CD14-positive monocyte (primary cell): Measurements from ENCODE around the gene ITPR1. TPM values are rescaled to one million over a fixed set of nuclear protein-coding genes. Genes with fewer than 3 reads are reported as not detected.

ENCODE experiments used
- DNase-seq, 3 donors: peaks; one replicate each; pipeline ENCODE4 v3.0.0-alpha.2; 2011 to 2022
- H2AFZ ChIP-seq: 2 replicates; pipeline ENCODE4 v1.6.0; 2012; ENCODE audit warnings: mild to moderate bottlenecking, low read depth, low read length, inconsistent platforms; ENCODE audit not compliant: insufficient read depth, poor library complexity, severe bottlenecking
- H3K27ac ChIP-seq, 2 donors: 1 replicate in 1 of 2; 2 replicates in 1 of 2; pipeline ENCODE4 v1.5.1; 2012 to 2013; ENCODE audit warnings: low read length in 2 of 2, control low read depth in 1 of 2, inconsistent platforms in 1 of 2, low read depth in 1 of 2, mild to moderate bottlenecking in 1 of 2
- H3K27me3 ChIP-seq, 2 donors: one replicate each; pipeline versions ENCODE4 v1.6.0 to v1.6.1; 2011 to 2013; ENCODE audit warnings: low read length in 2 of 2; ENCODE audit not compliant: control insufficient read depth in 2 of 2, insufficient read depth in 2 of 2
- H3K36me3 ChIP-seq, 2 donors: replicated peaks in 1 of 2; 1 replicate in 1 of 2; 2 replicates in 1 of 2; pipeline versions ENCODE4 v1.5.1 to v1.6.1; 2012 to 2013; ENCODE audit warnings: low read length in 2 of 2, control low read depth in 1 of 2, inconsistent platforms in 1 of 2, mild to moderate bottlenecking in 1 of 2; ENCODE audit not compliant: insufficient read depth in 2 of 2, control insufficient read depth in 1 of 2
- H3K4me1 ChIP-seq, 2 donors: 1 replicate in 1 of 2; 2 replicates in 1 of 2; pipeline versions ENCODE4 v1.5.1 to v1.6.1; 2012 to 2013; ENCODE audit warnings: low read length in 2 of 2, control low read depth in 1 of 2, inconsistent platforms in 1 of 2, mild to moderate bottlenecking in 1 of 2, moderate library complexity in 1 of 2; ENCODE audit not compliant: insufficient read depth in 2 of 2, control insufficient read depth in 1 of 2
- H3K4me2 ChIP-seq: replicated peaks from 2 replicates; pipeline ENCODE3; 2012; ENCODE audit warnings: low read length, moderate library complexity, mild to moderate bottlenecking; ENCODE audit not compliant: poor library complexity, severe bottlenecking; ENCODE audit errors: extremely low read depth
- H3K4me3 ChIP-seq, 3 experiments: fragments of 200-600 bp in 1 of 3; sonication (generic) in 1 of 3; replicated peaks in 1 of 3; 1 replicate in 2 of 3; 2 replicates in 1 of 3; pipeline ENCODE4 v1.5.1; 2011 to 2013; ENCODE audit warnings: low read length in 3 of 3, mild to moderate bottlenecking in 3 of 3, control low read depth in 2 of 3, low read depth in 2 of 3, inconsistent platforms in 1 of 3, moderate library complexity in 1 of 3
- H3K79me2 ChIP-seq: 2 replicates; pipeline ENCODE4 v1.6.0; 2012; ENCODE audit warnings: mild to moderate bottlenecking, control low read depth, inconsistent platforms, low read length, moderate library complexity; ENCODE audit not compliant: insufficient read depth
- H3K9ac ChIP-seq: 2 replicates; pipeline ENCODE4 v1.6.0; 2017; ENCODE audit warnings: low read length, mild to moderate bottlenecking; ENCODE audit not compliant: insufficient read depth, poor library complexity, severe bottlenecking
- H3K9me3 ChIP-seq, 2 donors: replicated peaks in 1 of 2; 1 replicate in 1 of 2; 2 replicates in 1 of 2; pipeline versions ENCODE4 v1.5.1 to v1.6.1; 2012 to 2013; ENCODE audit warnings: low read length in 2 of 2, control low read depth in 1 of 2; ENCODE audit not compliant: control insufficient read depth in 1 of 2, insufficient read depth in 1 of 2
- H4K20me1 ChIP-seq: 2 replicates; pipeline ENCODE4 v1.6.0; 2012; ENCODE audit warnings: mild to moderate bottlenecking, low read length, control low read depth, moderate library complexity; ENCODE audit not compliant: insufficient read depth
- H3K27ac Mint-ChIP-seq, 7 donors: one replicate each; pipeline ENCODE4 v1.8.0; 2020; ENCODE audit warnings: mild to moderate bottlenecking in 7 of 7, mixed read lengths in 7 of 7, moderate library complexity in 6 of 7, inconsistent platforms in 2 of 7
- H3K27me3 Mint-ChIP-seq, 3 donors: one replicate each; pipeline ENCODE4 v1.8.0; 2021 to 2022; ENCODE audit warnings: low read depth in 3 of 3, mild to moderate bottlenecking in 3 of 3, mixed read lengths in 3 of 3, moderate library complexity in 3 of 3, inconsistent platforms in 1 of 3
- H3K36me3 Mint-ChIP-seq, 2 donors: one replicate each; pipeline ENCODE4 v1.8.0; 2020; ENCODE audit warnings: mixed read lengths in 2 of 2, inconsistent platforms in 1 of 2, mild to moderate bottlenecking in 1 of 2
- H3K4me1 Mint-ChIP-seq: one replicate; pipeline ENCODE4 v1.8.0; 2020; ENCODE audit warnings: mild to moderate bottlenecking, mixed read lengths
- H3K4me3 Mint-ChIP-seq, 2 donors: one replicate each; pipeline ENCODE4 v1.8.0; 2020; ENCODE audit warnings: mild to moderate bottlenecking in 2 of 2, mixed read lengths in 2 of 2, moderate library complexity in 1 of 2
- H3K9me3 Mint-ChIP-seq, 7 donors: one replicate each; pipeline ENCODE4 v1.8.0; 2020 to 2022; ENCODE audit warnings: mixed read lengths in 7 of 7, mild to moderate bottlenecking in 6 of 7, moderate library complexity in 6 of 7, inconsistent platforms in 2 of 7
- WGBS: methylation state at CpG from one replicate; pipeline ENCODE4 v1.1.5; 2013; ENCODE audit warnings: missing lambda C conversion rate; ENCODE audit not compliant: insufficient coverage; 5-methylcytosine and 5-hydroxymethylcytosine counted together
- intact Hi-C, 2 donors: fragments of 100-400 bp; cut with micrococcal nuclease; formaldehyde crosslinking; loops; one replicate each; pipeline versions ENCODE4 v1.15.0 to v1.15.1; 2023
- polyA plus RNA-seq, 3 donors: library from polyadenylated mRNA; depleted of rRNA in 1 of 3; unstranded in 2 of 3; stranded (reverse) in 1 of 3; fragments of 300-500 nt in 2 of 3; fragments of >200 nt in 1 of 3; fragmentation: Illumina TruSeq in 2 of 3; gene quantifications; 1 replicate in 2 of 3; 2 replicates in 1 of 3; pipeline ENCODE4 v1.2.3, GENCODE V29; 2012 to 2021
- TF ChIP-seq, protein P1 (sequence below): fragments of 200-600 bp; IDR thresholded peaks from one replicate; pipeline ENCODE4 v1.8.0; 2022; ENCODE audit warnings: antibody characterized with exemption, mild to moderate bottlenecking

The ITPR1 gene
- polyA plus RNA-seq, 3 donors, result 3.2 to 21.1 (median 7.1) TPM

DNA sequence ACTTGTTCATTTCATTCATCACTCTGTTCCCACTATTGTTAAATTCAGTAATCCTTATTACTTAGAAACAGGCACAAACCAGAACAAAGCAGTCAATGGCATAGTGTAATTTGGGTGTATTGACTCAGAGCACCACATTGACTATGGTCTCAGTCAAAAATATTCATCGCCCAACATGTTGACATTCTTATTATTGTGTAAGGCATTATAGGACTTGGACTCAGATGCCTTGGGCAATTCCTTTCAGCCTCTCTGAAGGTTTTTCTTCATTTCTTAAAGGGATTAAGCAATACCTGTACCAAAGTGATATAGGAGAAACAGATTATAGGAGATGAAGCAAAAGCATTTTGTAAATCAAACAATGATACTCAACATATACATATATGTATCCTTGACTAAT lies 371.4 kb downstream of the ITPR1 start:
- no peak overlapping the region for H3K4me3 ChIP-seq
- Mint-ChIP-seq H3K9me3 (peaks cover 0 to 17% (median 14%) of the 10 kb centered on the region in 7 donors), H3K36me3 (peaks cover 0 to 3% of the 10 kb centered on the region in 2 donors), H3K27ac (peak overlapping the region in 5 of 7 donors; percentile 27 to 72 (median 61)), H3K4me1 (peaks cover 33% of the 10 kb centered on the region), H3K4me3 (no peak overlapping the region), H3K27me3 (peaks cover 0 to 2% (median 0%) of the 10 kb centered on the region in 3 donors)
- WGBS, result no CpG with 5 or more reads among the region's 1 CpG
- TF ChIP-seq, protein P1, sequence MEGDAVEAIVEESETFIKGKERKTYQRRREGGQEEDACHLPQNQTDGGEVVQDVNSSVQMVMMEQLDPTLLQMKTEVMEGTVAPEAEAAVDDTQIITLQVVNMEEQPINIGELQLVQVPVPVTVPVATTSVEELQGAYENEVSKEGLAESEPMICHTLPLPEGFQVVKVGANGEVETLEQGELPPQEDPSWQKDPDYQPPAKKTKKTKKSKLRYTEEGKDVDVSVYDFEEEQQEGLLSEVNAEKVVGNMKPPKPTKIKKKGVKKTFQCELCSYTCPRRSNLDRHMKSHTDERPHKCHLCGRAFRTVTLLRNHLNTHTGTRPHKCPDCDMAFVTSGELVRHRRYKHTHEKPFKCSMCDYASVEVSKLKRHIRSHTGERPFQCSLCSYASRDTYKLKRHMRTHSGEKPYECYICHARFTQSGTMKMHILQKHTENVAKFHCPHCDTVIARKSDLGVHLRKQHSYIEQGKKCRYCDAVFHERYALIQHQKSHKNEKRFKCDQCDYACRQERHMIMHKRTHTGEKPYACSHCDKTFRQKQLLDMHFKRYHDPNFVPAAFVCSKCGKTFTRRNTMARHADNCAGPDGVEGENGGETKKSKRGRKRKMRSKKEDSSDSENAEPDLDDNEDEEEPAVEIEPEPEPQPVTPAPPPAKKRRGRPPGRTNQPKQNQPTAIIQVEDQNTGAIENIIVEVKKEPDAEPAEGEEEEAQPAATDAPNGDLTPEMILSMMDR, result no peak
- H3K4me1 ChIP-seq, result peaks cover 19 to 32% of the 10 kb centered on the region in 2 donors
- intact Hi-C loops, result no loop called here
- no peaks in the 10 kb centered on the region for H4K20me1 ChIP-seq
- DNase-seq, result peak; percentile 36 to 92 (median 65)
- no peaks in the 10 kb centered on the region for H3K79me2 ChIP-seq
- no peaks in the 10 kb centered on the region for H3K36me3 ChIP-seq
- H3K9me3 ChIP-seq, result peaks cover 8 to 10% of the 10 kb centered on the region in 2 donors
- no peaks in the 10 kb centered on the region for H3K27me3 ChIP-seq
- no peak overlapping the region for H3K4me2 ChIP-seq
- no peak overlapping the region for H2AFZ ChIP-seq
- no peak overlapping the region for H3K27ac ChIP-seq
- H3K9ac ChIP-seq, result no peak overlapping the region

DNA sequence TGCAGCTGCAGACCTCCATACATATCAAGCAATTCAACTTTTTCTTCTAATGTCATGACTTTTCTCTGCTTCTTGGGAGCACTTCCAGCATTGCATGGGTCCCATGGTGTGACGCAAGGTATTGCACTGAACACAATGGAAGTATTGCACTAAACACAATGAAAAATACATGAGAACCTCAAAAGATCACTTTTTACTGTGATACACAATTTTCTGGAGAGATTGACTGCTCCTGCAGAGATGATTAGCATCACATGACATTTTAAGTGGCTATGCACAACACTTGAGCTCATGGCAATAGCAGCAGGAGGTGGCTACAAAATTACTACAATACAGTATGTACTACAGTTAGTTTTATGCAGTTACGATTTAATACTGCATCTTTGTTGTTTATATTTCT lies 372.6 kb downstream of the ITPR1 start:
- Histone ChIP-seq H3K4me1 (peaks cover 19 to 33% of the 10 kb centered on the region in 2 donors), H3K79me2 (no peaks in the 10 kb centered on the region), H2AFZ (no peak overlapping the region), H3K27ac (no peak overlapping the region), H3K27me3 (no peaks in the 10 kb centered on the region), H3K4me2 (no peak overlapping the region), H3K36me3 (no peaks in the 10 kb centered on the region), H4K20me1 (no peaks in the 10 kb centered on the region), H3K4me3 (no peak overlapping the region), H3K9ac (no peak overlapping the region), H3K9me3 (peaks cover 7 to 8% of the 10 kb centered on the region in 2 donors)
- Mint-ChIP-seq H3K4me3 (no peak overlapping the region), H3K36me3 (peaks cover 0 to 3% of the 10 kb centered on the region in 2 donors), H3K9me3 (peaks cover 0 to 13% (median 13%) of the 10 kb centered on the region in 7 donors), H3K27me3 (peaks cover 0 to 1% (median 0%) of the 10 kb centered on the region in 3 donors), H3K4me1 (peaks cover 37% of the 10 kb centered on the region), H3K27ac (no peak overlapping the region)
- TF ChIP-seq, protein P1, result no peak
- intact Hi-C loops, result no loop called here
- no CpG with 5 or more reads among the region's 2 CpGs for WGBS
- no peak for DNase-seq
